Hematopoietic multipotent progenitor cell treated with erythropoietin and hydrocortisone succinate and interleukin-3 and kit ligand, for 6 days (in vitro differentiated cells): ENCODE data around the gene SLC25A23.

Experiments used
- DNase-seq: peaks from one replicate; pipeline ENCODE4 v3.0.0-alpha.2; 2015

The SLC25A23 gene

GRCh38 chr19:6396305-6396704 is 63.3 kb downstream of the SLC25A23 start:
- no peak for DNase-seq

GRCh38 chr19:6394831-6395230 is 64.8 kb downstream of the SLC25A23 start:
- DNase-seq: no peak

GRCh38 chr19:6393983-6394412 is 65.6 kb downstream of the SLC25A23 start:
- DNase-seq: no peak

- peak; percentile 98 for DNase-seq
These were observed 66.3 kb downstream of the SLC25A23 start, which contains the start of gene GTF2F1 for GRCh38 chr19:6393074-6393982. Gene GTF2F1, minus strand, starts transcription at chr19:6393164. Its CDS starts 169 bp downstream, at chr19:6392995.

GRCh38 chr19:6392221-6393073 is 67.1 kb downstream of the SLC25A23 start:
- DNase-seq: no peak
